K562 (cell line): ENCODE results near the gene MLLT11. TPM values are rescaled to one million over a fixed set of nuclear protein-coding genes. Genes with fewer than 3 reads are reported as not detected.

Source experiments
- BACH1 ChIP-seq: fragments of 200-800 bp; sonication (Bioruptor generic); IDR thresholded peaks from 2 replicates; pipeline ENCODE4 v1.6.1; 2016; ENCODE audit warnings: missing genetic modification characterization, missing compliant biosample characterization
- CBX8 ChIP-seq: fragments of 200-600 bp; sonication (generic); IDR thresholded peaks from 2 replicates; pipeline ENCODE4 v1.6.1; 2012; ENCODE audit warnings: borderline replicate concordance, mixed run types, low read depth, mild to moderate bottlenecking, moderate library complexity, mixed read lengths, low read length, control low read depth, inconsistent platforms; ENCODE audit not compliant: poor library complexity, severe bottlenecking; ENCODE audit errors: extremely low read depth
- CXXC5 ChIP-seq: fragments of 250-450 bp; sonication (Bioruptor Pico); IDR thresholded peaks from 2 replicates; pipeline ENCODE4 v1.8.0; 2022; ENCODE audit warnings: inconsistent platforms, mild to moderate bottlenecking, moderate library complexity
- EHMT2 ChIP-seq: fragments of 450-650 bp; IDR thresholded peaks from 2 replicates; pipeline ENCODE4 v1.6.1; 2018; ENCODE audit warnings: antibody characterized with exemption
- FOXK1 ChIP-seq: sonication (generic); formaldehyde crosslinking; IDR thresholded peaks from 2 replicates; pipeline ENCODE4 v1.8.0; 2022; ENCODE audit warnings: missing genetic modification reagents, mild to moderate bottlenecking, borderline replicate concordance
- JUN ChIP-seq, 2 experiments: sonication (generic) in 1 of 2; formaldehyde crosslinking in 1 of 2; IDR thresholded peaks; 2 replicates each; pipeline versions ENCODE4 v1.6.1 to v1.8.0; 2012 to 2022; ENCODE audit warnings: borderline replicate concordance in 2 of 2, mild to moderate bottlenecking in 2 of 2, improper control_type of control experiment in 1 of 2, low read depth in 1 of 2, low read length in 1 of 2, missing genetic modification reagents in 1 of 2
- LEF1 ChIP-seq: fragments of 450-650 bp; IDR thresholded peaks from 2 replicates; pipeline ENCODE4 v1.6.1; 2016; ENCODE audit warnings: mild to moderate bottlenecking
- MAFK ChIP-seq: IDR thresholded peaks from 2 replicates; pipeline ENCODE4 v1.6.1; 2011; ENCODE audit warnings: low read length, improper control_type of control experiment
- MCM5 ChIP-seq: fragments of 450-650 bp; IDR thresholded peaks from 2 replicates; pipeline ENCODE4 v1.6.1; 2016; ENCODE audit warnings: low read depth
- NCOA2 ChIP-seq, 2 experiments: fragments of 450-650 bp; IDR thresholded peaks; 2 replicates each; pipeline ENCODE4 v1.6.1; 2018; ENCODE audit warnings: mild to moderate bottlenecking in 2 of 2, moderate library complexity in 1 of 2; ENCODE audit not compliant: partially characterized antibody in 2 of 2
- PTTG1 ChIP-seq: fragments of 450-650 bp; IDR thresholded peaks from 2 replicates; pipeline ENCODE4 v1.6.1; 2016; ENCODE audit warnings: low read depth, mild to moderate bottlenecking, missing genetic modification characterization, missing compliant biosample characterization
- RBM14 ChIP-seq: fragments of 200-400 bp; formaldehyde crosslinking; IDR thresholded peaks from 2 replicates; pipeline ENCODE4 v1.6.1; 2018; ENCODE audit warnings: low read depth, mild to moderate bottlenecking, low read length, moderate library complexity, borderline replicate concordance; ENCODE audit not compliant: insufficient read depth
- SIN3A ChIP-seq, 2 experiments: fragments of 150-350 bp in 1 of 2; IDR thresholded peaks; 2 replicates each; pipeline ENCODE4 v1.6.1; 2011 to 2016; ENCODE audit warnings: borderline replicate concordance in 2 of 2, low read depth in 2 of 2, low read length in 2 of 2, mild to moderate bottlenecking in 2 of 2, moderate library complexity in 2 of 2; ENCODE audit not compliant: control insufficient read depth in 1 of 2
- SIRT6 ChIP-seq: IDR thresholded peaks from one replicate; pipeline ENCODE4 v1.6.1; 2012; ENCODE audit warnings: low read depth, mild to moderate bottlenecking, control low read depth, inconsistent platforms, low read length, moderate library complexity
- STAT5A ChIP-seq: IDR thresholded peaks from 2 replicates; pipeline ENCODE4 v1.6.1; 2012; ENCODE audit warnings: low read length, inconsistent platforms, borderline replicate concordance
- TGIF2 ChIP-seq: sonication (generic); formaldehyde crosslinking; IDR thresholded peaks from 2 replicates; pipeline ENCODE4 v1.8.1; 2022; ENCODE audit warnings: mild to moderate bottlenecking, missing genetic modification reagents, moderate library complexity
- ZEB2 ChIP-seq: fragments of 450-650 bp; IDR thresholded peaks from 2 replicates; pipeline ENCODE4 v1.6.1; 2016
- ZNF282 ChIP-seq: sonication (generic); formaldehyde crosslinking; IDR thresholded peaks from 2 replicates; pipeline ENCODE4 v1.8.1; 2023; ENCODE audit warnings: missing genetic modification reagents
- ZNF644 ChIP-seq: fragments of 200-800 bp; sonication (Bioruptor generic); IDR thresholded peaks from 2 replicates; pipeline ENCODE4 v1.6.1; 2016; ENCODE audit warnings: low read depth, missing genetic modification characterization, missing compliant biosample characterization
- ZNF766 ChIP-seq: fragments of 200-800 bp; sonication (Bioruptor generic); conservative IDR thresholded peaks from 2 replicates; pipeline ENCODE4 v1.6.1; 2016; ENCODE audit warnings: missing genetic modification characterization, missing compliant biosample characterization
- ZSCAN32 ChIP-seq: fragments of 450-650 bp; formaldehyde crosslinking; IDR thresholded peaks from 2 replicates; pipeline ENCODE4 v1.4.0; 2020; ENCODE audit warnings: mild to moderate bottlenecking, moderate library complexity
- polyA plus RNA-seq, 8 experiments: library from polyadenylated mRNA; depleted of rRNA in 4 of 8; stranded (reverse) in 5 of 8; unstranded in 3 of 8; fragments of >200 nt; fragmentation: Nextera tagmentation in 2 of 8; fragmentation: Illumina TruSeq in 1 of 8; extraction: Ambion mirVana in 2 of 8; extraction: Trizol in 1 of 8; gene quantifications; 2 replicates each; pipeline versions ENCODE4 v1.2.1 to v1.2.3, GENCODE V29; 2011 to 2014; ENCODE audit warnings: inconsistent platforms in 1 of 8, missing spikeins in 1 of 8
- total RNA-seq, 7 experiments: library from RNA; depleted of rRNA in 6 of 7; stranded (reverse); fragments of >200 nt in 6 of 7; fragmentation: Illumina TruSeq in 2 of 7; extraction: Trizol in 2 of 7; gene quantifications; 2 replicates each; pipeline versions ENCODE4 v1.2.1 to v1.2.3, GENCODE V29; 2011 to 2021; ENCODE audit warnings: low replicate concordance in 1 of 7
- TF ChIP-seq, protein P1 (sequence below), 2 experiments: fragments of 450-650 bp; conservative IDR thresholded peaks; 2 replicates each; pipeline ENCODE4 v1.6.1; 2017; ENCODE audit warnings: mild to moderate bottlenecking in 2 of 2, moderate library complexity in 2 of 2
- TF ChIP-seq, protein P2 (sequence below), 2 experiments: fragments of 450-650 bp; IDR thresholded peaks; 2 replicates each; pipeline ENCODE4 v1.6.1; 2018; ENCODE audit warnings: mild to moderate bottlenecking in 2 of 2, low read depth in 1 of 2; ENCODE audit not compliant: partially characterized antibody in 2 of 2

The MLLT11 gene
- total and polyA plus RNA-seq, 9 of the 15 experiments (the other 6 are each of a cell fraction or from before 2014, with no cell fraction given), result 12.1 to 91.0 (median 22.0) TPM

DNA sequence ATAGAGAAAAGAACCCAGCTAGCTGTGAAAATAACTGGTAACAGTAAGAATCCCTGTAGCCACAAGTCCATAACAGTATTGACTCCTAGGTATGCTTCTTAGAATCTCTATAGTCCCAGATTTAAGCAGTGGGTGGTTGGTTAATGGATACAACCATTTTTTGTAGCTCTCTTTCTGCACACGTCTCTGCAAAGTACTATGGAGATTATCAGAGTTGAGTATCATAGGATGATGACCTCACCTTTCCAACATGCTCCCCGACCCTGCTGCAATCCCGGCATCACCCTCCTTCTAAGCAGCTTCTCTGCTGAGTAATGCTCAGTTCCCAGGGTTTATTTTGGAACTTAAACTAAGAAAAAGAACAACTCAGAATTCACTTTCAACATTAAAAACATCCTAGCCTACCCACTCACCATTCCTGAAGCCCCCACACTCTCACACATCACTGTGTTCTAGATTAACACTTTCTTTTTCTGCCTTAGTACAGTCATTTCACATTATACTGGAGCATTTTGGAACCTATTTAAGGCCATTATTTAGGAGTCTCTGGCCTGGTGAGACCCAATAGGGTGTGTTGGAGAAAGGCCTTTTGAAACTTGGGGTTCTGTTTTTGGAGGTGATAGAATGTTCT lies 2.7 kb downstream of the MLLT11 start (continued):
- TF ChIP-seq CBX8 (no peak), RBM14 (no peak), FOXK1 (CRISPR knock-in tag) (no peak), BACH1 (peak; percentile 82; the same call in 1 of the 2 replicates), EHMT2 (no peak), ZNF282 (CRISPR knock-in tag) (no peak), ZSCAN32 (CRISPR knock-in tag) (no peak), MAFK (peak; percentile 40; the same call in 1 of the 2 replicates), CXXC5 (CRISPR knock-in tag) (peak; percentile 28; the same call in 1 of the 2 replicates), SIN3A (IDR thresholded peaks at IDR 0.05; ENCODE audit: borderline replicate concordance in 2 of 2, control insufficient read depth in 1 of 2, low read depth in 2 of 2, low read length in 2 of 2) (no peak), STAT5A (no peak), LEF1 (peak; percentile 44; the same call in 1 of the 2 replicates), JUN (IDR thresholded peaks at IDR 0.05; ENCODE audit: borderline replicate concordance, low read depth, low read length) (peak; percentile 98), JUN (CRISPR knock-in tag; IDR thresholded peaks at IDR 0.05; ENCODE audit: borderline replicate concordance) (peak; percentile 96; the same call in 1 of the 2 replicates), ZNF766 (CRISPR knock-in tag) (peak; percentile 96), TGIF2 (CRISPR knock-in tag) (no peak), MCM5 (no peak), ZEB2 (peak; percentile 65), PTTG1 (tag) (no peak), NCOA2 (IDR thresholded peaks at IDR 0.05; ENCODE audit: partially characterized antibody in 2 of 2) (no peak), SIRT6 (no peak), ZNF644 (tag) (no peak)
- TF ChIP-seq, protein P1, sequence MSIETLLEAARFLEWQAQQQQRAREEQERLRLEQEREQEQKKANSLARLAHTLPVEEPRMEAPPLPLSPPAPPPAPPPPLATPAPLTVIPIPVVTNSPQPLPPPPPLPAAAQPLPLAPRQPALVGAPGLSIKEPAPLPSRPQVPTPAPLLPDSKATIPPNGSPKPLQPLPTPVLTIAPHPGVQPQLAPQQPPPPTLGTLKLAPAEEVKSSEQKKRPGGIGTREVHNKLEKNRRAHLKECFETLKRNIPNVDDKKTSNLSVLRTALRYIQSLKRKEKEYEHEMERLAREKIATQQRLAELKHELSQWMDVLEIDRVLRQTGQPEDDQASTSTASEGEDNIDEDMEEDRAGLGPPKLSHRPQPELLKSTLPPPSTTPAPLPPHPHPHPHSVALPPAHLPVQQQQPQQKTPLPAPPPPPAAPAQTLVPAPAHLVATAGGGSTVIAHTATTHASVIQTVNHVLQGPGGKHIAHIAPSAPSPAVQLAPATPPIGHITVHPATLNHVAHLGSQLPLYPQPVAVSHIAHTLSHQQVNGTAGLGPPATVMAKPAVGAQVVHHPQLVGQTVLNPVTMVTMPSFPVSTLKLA (conservative IDR thresholded peaks at IDR 0.05), result peak in 1 of 2 experiments; percentile 48; a peak in 2 of 4 replicates
- TF ChIP-seq, protein P2, sequence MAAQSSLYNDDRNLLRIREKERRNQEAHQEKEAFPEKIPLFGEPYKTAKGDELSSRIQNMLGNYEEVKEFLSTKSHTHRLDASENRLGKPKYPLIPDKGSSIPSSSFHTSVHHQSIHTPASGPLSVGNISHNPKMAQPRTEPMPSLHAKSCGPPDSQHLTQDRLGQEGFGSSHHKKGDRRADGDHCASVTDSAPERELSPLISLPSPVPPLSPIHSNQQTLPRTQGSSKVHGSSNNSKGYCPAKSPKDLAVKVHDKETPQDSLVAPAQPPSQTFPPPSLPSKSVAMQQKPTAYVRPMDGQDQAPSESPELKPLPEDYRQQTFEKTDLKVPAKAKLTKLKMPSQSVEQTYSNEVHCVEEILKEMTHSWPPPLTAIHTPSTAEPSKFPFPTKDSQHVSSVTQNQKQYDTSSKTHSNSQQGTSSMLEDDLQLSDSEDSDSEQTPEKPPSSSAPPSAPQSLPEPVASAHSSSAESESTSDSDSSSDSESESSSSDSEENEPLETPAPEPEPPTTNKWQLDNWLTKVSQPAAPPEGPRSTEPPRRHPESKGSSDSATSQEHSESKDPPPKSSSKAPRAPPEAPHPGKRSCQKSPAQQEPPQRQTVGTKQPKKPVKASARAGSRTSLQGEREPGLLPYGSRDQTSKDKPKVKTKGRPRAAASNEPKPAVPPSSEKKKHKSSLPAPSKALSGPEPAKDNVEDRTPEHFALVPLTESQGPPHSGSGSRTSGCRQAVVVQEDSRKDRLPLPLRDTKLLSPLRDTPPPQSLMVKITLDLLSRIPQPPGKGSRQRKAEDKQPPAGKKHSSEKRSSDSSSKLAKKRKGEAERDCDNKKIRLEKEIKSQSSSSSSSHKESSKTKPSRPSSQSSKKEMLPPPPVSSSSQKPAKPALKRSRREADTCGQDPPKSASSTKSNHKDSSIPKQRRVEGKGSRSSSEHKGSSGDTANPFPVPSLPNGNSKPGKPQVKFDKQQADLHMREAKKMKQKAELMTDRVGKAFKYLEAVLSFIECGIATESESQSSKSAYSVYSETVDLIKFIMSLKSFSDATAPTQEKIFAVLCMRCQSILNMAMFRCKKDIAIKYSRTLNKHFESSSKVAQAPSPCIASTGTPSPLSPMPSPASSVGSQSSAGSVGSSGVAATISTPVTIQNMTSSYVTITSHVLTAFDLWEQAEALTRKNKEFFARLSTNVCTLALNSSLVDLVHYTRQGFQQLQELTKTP (IDR thresholded peaks at IDR 0.05; ENCODE audit: low read depth in 1 of 2, partially characterized antibody in 2 of 2), result no peak
